ENCODE data around the gene KIRREL1.

Gene KIRREL1

GRCh38 chr1:157975228-157975950 is 18.1 kb upstream of the KIRREL1 start:
- DNase-seq = no peak

- DNase-seq = no peak
Measured at GRCh38 chr1:157976888-157977287, 16.6 kb upstream of the KIRREL1 start.

- DNase-seq = no peak
Measured at GRCh38 chr1:157978586-157979403, 14.7 kb upstream of the KIRREL1 start.

- DNase-seq = no peak
Measured at GRCh38 chr1:157982136-157982535, 11.3 kb upstream of the KIRREL1 start.

GRCh38 chr1:157983787-157984186 is 9.7 kb upstream of the KIRREL1 start:
- DNase-seq = no peak

GRCh38 chr1:157984469-157984868 is 9.0 kb upstream of the KIRREL1 start:
- DNase-seq = no peak

GRCh38 chr1:157985473-157985872 is 8.0 kb upstream of the KIRREL1 start:
- no peak for DNase-seq

- DNase-seq = no peak
Measured at GRCh38 chr1:157988002-157988401, 5.4 kb upstream of the KIRREL1 start.

- no peak for DNase-seq
Measured at GRCh38 chr1:157992031-157992832, 1.2 kb upstream of the KIRREL1 start.

- DNase-seq = no peak
Measured at GRCh38 chr1:157992833-157993146, 655 bp upstream of the KIRREL1 start.

- no peak for DNase-seq
Measured at GRCh38 chr1:157993918-157994605, 617 bp downstream of the KIRREL1 start.

- no peak for DNase-seq
Measured at GRCh38 chr1:157994704-157995582, 1.5 kb downstream of the KIRREL1 start.

- no peak for DNase-seq
Measured at GRCh38 chr1:157995583-157996169, 2.2 kb downstream of the KIRREL1 start.

- DNase-seq = no peak
Measured at GRCh38 chr1:157996433-157996832, 3.0 kb downstream of the KIRREL1 start.

- no peak for DNase-seq
Measured at GRCh38 chr1:158000507-158000906, 7.1 kb downstream of the KIRREL1 start.

GRCh38 chr1:158002022-158002630 is 8.7 kb downstream of the KIRREL1 start:
- DNase-seq = no peak

GRCh38 chr1:158002631-158003405 is 9.4 kb downstream of the KIRREL1 start:
- DNase-seq = no peak

GRCh38 chr1:158003406-158003800 is 10.0 kb downstream of the KIRREL1 start:
- no peak for DNase-seq

- no peak for DNase-seq
Measured at GRCh38 chr1:158005224-158005623, 11.8 kb downstream of the KIRREL1 start.

- DNase-seq = no peak
Measured at GRCh38 chr1:158007180-158007579, 13.7 kb downstream of the KIRREL1 start.
